Sigmoid colon (tissue), 4 donors: ENCODE data around the gene SEC16B.

Experiments
- CTCF ChIP-seq, 4 experiments: fragments of 450-650 bp in 3 of 4; fragments of 200-600 bp in 1 of 4; IDR thresholded peaks; one replicate each; pipeline ENCODE4 v1.5.1; 2016 to 2019; ENCODE audit warnings: antibody characterized with exemption in 4 of 4, mild to moderate bottlenecking in 3 of 4, moderate library complexity in 2 of 4
- EP300 ChIP-seq, 4 donors: sonication (generic); formaldehyde crosslinking; IDR thresholded peaks; one replicate each; pipeline ENCODE4 v1.6.1; 2017; ENCODE audit warnings: antibody characterized with exemption in 4 of 4
- POLR2A ChIP-seq, 2 donors: fragments of 450-650 bp; IDR thresholded peaks; one replicate each; pipeline ENCODE4 v1.6.1; 2016; ENCODE audit warnings: antibody characterized with exemption in 2 of 2, mild to moderate bottlenecking in 2 of 2, moderate library complexity in 2 of 2
- POLR2AphosphoS5 ChIP-seq, 4 donors: sonication (generic); formaldehyde crosslinking; IDR thresholded peaks; one replicate each; pipeline ENCODE4 v1.6.1; 2017; ENCODE audit warnings: antibody characterized with exemption in 4 of 4

GRCh38 chr1:177935638-177936415 lies 34.0 kb downstream of the SEC16B start:
- no peak for TF ChIP-seq CTCF (IDR thresholded peaks at IDR 0.05)
- no peak for TF ChIP-seq POLR2AphosphoS5 (IDR thresholded peaks at IDR 0.05)
- no peak for TF ChIP-seq POLR2A (IDR thresholded peaks at IDR 0.05)
- no peak for TF ChIP-seq EP300 (IDR thresholded peaks at IDR 0.05)
